Mucosa of descending colon (tissue), 3 donors: Measurements from ENCODE around the gene FOXO6. TPM values are rescaled to one million over a fixed set of nuclear protein-coding genes. Genes with fewer than 3 reads are reported as not detected.

ENCODE experiments used
- ATAC-seq: fragments of 200-7000 bp; cut with Tn5 transposase; one replicate; pipeline ENCODE4 v1.9.1; 2020; ENCODE audit warnings: mild to moderate bottlenecking, moderate library complexity
- DNase-seq, 3 donors: peaks; one replicate each; pipeline ENCODE4 v3.0.0-alpha.2; 2020
- H3K36me3 ChIP-seq: fragments of 200-600 bp; one replicate; pipeline ENCODE4 v1.8.0; 2021; ENCODE audit warnings: low read depth, mild to moderate bottlenecking
- H3K4me1 ChIP-seq: fragments of 200-600 bp; one replicate; pipeline ENCODE4 v1.8.0; 2021; ENCODE audit warnings: low read depth, mild to moderate bottlenecking
- H3K4me3 ChIP-seq: fragments of 200-600 bp; one replicate; pipeline ENCODE4 v1.8.0; 2021; ENCODE audit warnings: mild to moderate bottlenecking
- H3K9me3 ChIP-seq: fragments of 200-600 bp; one replicate; pipeline ENCODE4 v1.8.0; 2021; ENCODE audit warnings: mild to moderate bottlenecking
- intact Hi-C, 2 donors: fragments of 100-400 bp; cut with DNase I in 1 of 2; cut with micrococcal nuclease in 1 of 2; formaldehyde crosslinking; loops; one replicate each; pipeline versions ENCODE4 v1.11.0 to v1.11.1; 2022; cut with DNase I, micrococcal nuclease
- total RNA-seq, 3 donors: library from RNA; stranded (reverse); fragmentation: NEBNext Ultra II Directional in 2 of 3; extraction: Animal tissue kit (Norgen Biotek cat#: 25700) in 2 of 3; gene quantifications; one replicate each; pipeline versions ENCODE4 v1.2.1 to v1.2.4, GENCODE V29; 2021 to 2023
- TF ChIP-seq, protein P1 (sequence below): fragments of 200-600 bp; IDR thresholded peaks from one replicate; pipeline ENCODE4 v1.8.0; 2022; ENCODE audit warnings: antibody characterized with exemption, mild to moderate bottlenecking
- donor health status: DM: no; HTN: no; CAD: no; lungs with moderate emphysema.
- donor health status: DM: no; HTN: no; CAD: no.
- donor health status: DM: no; HTN: yes; CAD: no.

FOXO6 gene
- total RNA-seq, 3 donors from 2014 or later = 0.65 to 2.0 (median 0.72) TPM

DNA sequence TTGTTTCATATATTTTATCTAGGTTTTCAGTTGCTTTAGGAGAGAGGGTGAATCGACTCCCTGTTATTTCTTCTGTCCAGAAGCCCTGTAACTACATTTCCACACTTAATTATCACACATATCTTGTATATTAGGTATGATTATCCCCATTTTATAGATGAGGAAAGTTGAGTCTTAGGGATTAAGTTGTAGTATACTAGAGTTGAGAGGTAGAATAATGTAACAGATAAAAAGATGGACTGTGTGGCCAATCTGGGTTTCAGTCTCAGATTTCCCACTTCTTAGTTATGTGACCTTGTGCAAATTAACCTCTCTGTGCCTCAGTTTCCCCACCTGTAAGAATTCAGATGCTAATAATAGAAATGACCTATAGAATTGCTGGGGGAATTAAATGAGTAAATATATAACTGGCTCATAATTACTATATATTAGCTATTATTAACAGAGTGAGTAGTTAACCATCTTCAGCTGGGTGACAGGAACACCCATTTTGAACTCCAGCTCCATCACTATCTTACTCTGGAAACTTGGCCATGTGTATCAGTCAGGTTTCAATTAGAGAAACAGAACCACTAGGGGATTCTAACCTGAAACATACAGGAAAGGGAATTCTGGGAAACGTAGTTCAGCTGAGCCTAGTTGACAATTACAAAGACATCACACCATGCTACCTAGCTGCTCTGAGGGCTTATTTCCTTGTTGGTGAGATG is 20.4 kb upstream of the FOXO6 start:
- TF ChIP-seq, protein P1, sequence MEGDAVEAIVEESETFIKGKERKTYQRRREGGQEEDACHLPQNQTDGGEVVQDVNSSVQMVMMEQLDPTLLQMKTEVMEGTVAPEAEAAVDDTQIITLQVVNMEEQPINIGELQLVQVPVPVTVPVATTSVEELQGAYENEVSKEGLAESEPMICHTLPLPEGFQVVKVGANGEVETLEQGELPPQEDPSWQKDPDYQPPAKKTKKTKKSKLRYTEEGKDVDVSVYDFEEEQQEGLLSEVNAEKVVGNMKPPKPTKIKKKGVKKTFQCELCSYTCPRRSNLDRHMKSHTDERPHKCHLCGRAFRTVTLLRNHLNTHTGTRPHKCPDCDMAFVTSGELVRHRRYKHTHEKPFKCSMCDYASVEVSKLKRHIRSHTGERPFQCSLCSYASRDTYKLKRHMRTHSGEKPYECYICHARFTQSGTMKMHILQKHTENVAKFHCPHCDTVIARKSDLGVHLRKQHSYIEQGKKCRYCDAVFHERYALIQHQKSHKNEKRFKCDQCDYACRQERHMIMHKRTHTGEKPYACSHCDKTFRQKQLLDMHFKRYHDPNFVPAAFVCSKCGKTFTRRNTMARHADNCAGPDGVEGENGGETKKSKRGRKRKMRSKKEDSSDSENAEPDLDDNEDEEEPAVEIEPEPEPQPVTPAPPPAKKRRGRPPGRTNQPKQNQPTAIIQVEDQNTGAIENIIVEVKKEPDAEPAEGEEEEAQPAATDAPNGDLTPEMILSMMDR = no peak
- intact Hi-C loops = no loop called here
- no peak for DNase-seq
- ATAC-seq = peak; percentile 34
- Histone ChIP-seq H3K9me3 (peaks cover 7% of the 10 kb centered on the region), H3K36me3 (no peaks in the 10 kb centered on the region), H3K4me1 (peaks cover 3% of the 10 kb centered on the region), H3K4me3 (peak overlapping the region; percentile 9)

DNA sequence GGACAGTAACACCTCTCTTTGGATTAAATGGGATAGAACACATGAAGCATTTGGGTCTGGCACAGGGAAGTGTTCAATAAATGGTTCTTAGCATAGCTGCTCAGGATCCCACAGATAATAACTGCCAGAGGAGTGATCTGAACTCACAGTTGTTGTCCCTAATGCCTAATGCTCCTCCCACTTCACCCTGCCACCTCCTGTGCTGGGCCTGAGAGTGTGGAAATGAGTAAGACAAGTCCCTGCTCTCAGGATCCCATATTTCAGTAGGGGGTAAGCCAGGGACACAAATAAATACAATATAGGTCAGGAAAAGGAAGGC is 19.9 kb upstream of the FOXO6 start:
- no peak overlapping the region for H3K4me3 ChIP-seq
- TF ChIP-seq, protein P1 = no peak
- ATAC-seq (no peak), DNase-seq (no peak)
- H3K36me3 ChIP-seq = no peaks in the 10 kb centered on the region
- peaks cover 3% of the 10 kb centered on the region for H3K4me1 ChIP-seq
- intact Hi-C loops = no loop called here
- H3K9me3 ChIP-seq = peaks cover 7% of the 10 kb centered on the region

DNA sequence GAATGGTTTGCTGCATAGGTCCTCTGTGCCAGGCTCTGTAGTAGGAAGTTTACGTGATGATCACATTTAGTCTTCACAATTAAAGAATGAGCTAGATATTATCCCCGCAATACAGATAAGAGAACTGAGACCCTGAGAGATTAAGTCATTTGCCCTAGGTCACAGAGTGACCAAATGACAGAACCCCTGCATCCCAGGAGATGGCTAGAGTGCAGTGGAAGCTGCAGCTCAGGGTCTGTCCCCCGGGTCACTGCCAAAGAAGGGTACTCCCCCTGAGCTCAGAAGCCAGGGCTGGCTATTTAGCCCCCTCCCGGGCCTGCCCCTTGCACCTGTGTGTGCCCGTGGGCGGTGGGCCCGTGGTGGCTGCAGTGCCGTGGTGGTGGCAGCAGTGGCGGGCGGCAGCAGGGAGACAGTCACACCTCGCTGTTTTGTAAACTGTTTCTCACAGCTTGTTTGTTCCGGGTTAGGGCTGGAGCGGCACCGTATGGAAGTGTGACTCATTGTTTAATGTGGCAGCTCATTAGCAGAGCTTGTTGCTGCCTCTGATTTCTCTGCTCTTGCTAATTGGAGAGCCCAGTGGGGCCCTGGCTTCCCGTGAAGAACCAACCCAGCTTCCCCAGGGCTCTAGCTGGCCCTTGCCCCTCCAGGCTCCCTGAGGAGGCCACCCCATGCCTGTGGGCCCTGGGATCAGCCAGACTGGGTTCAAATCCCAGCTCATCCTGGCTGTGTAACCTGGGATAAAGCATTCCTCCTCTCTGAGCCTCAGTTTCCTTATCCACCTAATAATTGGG is 19.3 kb upstream of the FOXO6 start:
- peak in 2 of 3 donors; percentile 61 to 63 for DNase-seq
- peaks cover 7% of the 10 kb centered on the region for H3K9me3 ChIP-seq
- intact Hi-C loops = no loop called here
- peak; percentile 99 for ATAC-seq
- H3K4me3 ChIP-seq = no peak overlapping the region
- H3K36me3 ChIP-seq = no peaks in the 10 kb centered on the region
- TF ChIP-seq, protein P1 = no peak
- H3K4me1 ChIP-seq = peaks cover 3% of the 10 kb centered on the region

DNA sequence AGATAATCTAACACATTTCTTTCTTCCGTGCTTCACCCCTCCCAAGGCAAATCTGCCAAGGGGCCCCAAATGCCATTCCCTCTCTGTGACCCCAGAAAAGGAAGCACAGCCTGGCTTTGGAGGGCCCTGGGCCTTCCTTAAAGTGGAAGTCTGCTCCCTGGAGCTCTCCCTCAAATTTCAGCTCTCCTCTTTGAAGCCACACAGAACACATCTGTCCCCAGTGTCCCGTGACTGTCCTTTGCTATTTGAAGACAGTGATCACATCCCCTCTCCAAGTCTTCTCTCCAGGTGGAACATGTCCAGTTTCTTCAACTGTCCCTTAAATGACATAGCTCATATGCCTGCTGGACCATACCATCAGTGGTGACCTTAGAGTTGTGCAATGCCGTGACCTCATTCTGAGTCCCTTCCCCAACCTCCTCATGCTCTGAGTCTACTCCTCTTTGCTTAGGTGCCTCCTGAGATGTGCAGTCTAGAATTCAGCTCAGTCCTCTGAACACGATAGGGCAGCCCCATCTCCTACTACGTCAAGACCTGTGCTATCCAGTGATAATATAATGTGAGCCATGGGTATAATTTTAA is 18.4 kb upstream of the FOXO6 start:
- ATAC-seq (no peak), DNase-seq (no peak)
- H3K4me3 ChIP-seq = no peak overlapping the region
- TF ChIP-seq, protein P1 = no peak
- peaks cover 7% of the 10 kb centered on the region for H3K9me3 ChIP-seq
- no peaks in the 10 kb centered on the region for H3K36me3 ChIP-seq
- intact Hi-C loops = no loop called here
- peaks cover 3% of the 10 kb centered on the region for H3K4me1 ChIP-seq

DNA sequence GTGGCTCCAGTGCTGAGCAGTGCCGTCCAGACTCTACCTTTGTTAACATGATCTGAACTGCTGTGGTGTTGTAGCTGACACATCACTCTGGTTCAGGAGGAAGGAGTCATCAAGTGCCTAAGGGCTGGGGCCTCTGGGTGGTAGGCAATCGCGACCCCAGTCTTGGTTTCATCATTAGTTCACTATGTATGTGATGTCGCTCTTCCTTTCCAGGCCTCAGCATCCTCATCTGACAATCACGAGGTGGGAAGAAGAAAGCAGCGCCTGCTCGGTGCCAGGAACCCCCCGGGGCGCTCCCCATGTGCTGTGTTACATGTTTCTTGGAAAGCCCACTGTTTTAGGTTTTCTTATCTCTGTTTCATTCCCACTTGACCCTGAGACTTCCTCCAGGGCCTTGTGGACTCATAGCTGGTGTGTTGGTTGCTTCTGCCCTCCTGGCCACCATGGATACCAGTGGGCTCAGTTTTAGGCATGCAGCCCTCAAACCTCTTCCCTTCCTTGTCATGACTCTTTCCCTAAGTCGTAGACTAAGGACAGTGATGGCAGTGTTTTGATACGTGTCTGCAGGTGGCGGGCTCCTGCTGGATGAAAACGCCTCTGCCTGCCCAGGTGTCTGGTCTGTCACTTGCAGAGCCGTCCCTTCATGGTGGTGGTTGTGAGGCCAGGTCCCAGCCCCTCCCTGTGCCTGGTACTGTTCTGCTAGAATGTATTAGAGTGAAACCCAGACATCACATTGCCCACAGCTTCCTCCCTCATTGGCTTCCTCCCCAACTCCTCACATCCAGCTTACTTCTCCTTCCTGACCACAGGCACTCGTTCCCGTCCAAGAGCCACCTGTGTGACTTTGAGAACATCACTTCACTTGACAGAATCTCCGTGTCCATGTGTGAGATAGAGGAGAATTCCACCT is 17.2 kb upstream of the FOXO6 start:
- Histone ChIP-seq H3K9me3 (peaks cover 1% of the 10 kb centered on the region), H3K4me3 (no peak overlapping the region), H3K36me3 (no peaks in the 10 kb centered on the region), H3K4me1 (peaks cover 3% of the 10 kb centered on the region)
- DNase-seq (no peak), ATAC-seq (no peak)
- TF ChIP-seq, protein P1 = no peak
- intact Hi-C loops = no loop called here
